Measurements from ENCODE around the gene CTSG.
"Not testable (repeated sequence)": the region's sequence is repeated elsewhere in the genome, so short reads cannot be mapped to it uniquely, and the experiment has no call there.

Gene CTSG

GRCh38 chr14:24576182-24576581 lies at the start of gene CTSG:
Gene CTSG, minus strand, starts transcription at chr14:24576250. Its CDS starts 27 bp downstream, at chr14:24576223.
- no peak for DNase-seq (ENCODE audit: low read depth in 3 of 3)

GRCh38 chr14:24613747-24614146 lies 37.7 kb upstream of the CTSG start:
- no peak for DNase-seq (ENCODE audit: low read depth in 3 of 3)

- no peak for DNase-seq (ENCODE audit: low read depth in 3 of 3)
Observed at GRCh38 chr14:24613241-24613640, 37.2 kb upstream of the CTSG start.

GRCh38 chr14:24612196-24612595 lies 36.1 kb upstream of the CTSG start:
- no peak for DNase-seq (ENCODE audit: low read depth in 3 of 3)

GRCh38 chr14:24609655-24610344 lies 33.8 kb upstream of the CTSG start, which contains the start of gene GZMH:
Gene GZMH, minus strand, starts transcription at chr14:24609685. Its CDS starts 72 bp downstream, at chr14:24609613.
- DNase-seq (ENCODE audit: low read depth in 3 of 3) = no peak

- DNase-seq (ENCODE audit: low read depth in 3 of 3) = no peak
Observed at GRCh38 chr14:24607635-24608514, 31.8 kb upstream of the CTSG start.

- DNase-seq (ENCODE audit: low read depth in 3 of 3) = no peak
Observed at GRCh38 chr14:24607081-24607480, 31.0 kb upstream of the CTSG start.

- DNase-seq (ENCODE audit: low read depth in 3 of 3) = no peak
Observed at GRCh38 chr14:24606297-24606696, 30.2 kb upstream of the CTSG start.

- DNase-seq (ENCODE audit: low read depth in 3 of 3) = peak; percentile 52 to 63 (median 52)
Observed at GRCh38 chr14:24605435-24606190, 29.6 kb upstream of the CTSG start.

GRCh38 chr14:24597403-24597802 lies 21.4 kb upstream of the CTSG start:
- DNase-seq (ENCODE audit: low read depth in 3 of 3) = no peak

- DNase-seq (ENCODE audit: low read depth in 3 of 3) = no peak
Observed at GRCh38 chr14:24595073-24595808, 19.2 kb upstream of the CTSG start.

- not testable (repeated sequence) for DNase-seq (ENCODE audit: low read depth in 3 of 3)
Observed at GRCh38 chr14:24591004-24591403, 15.0 kb upstream of the CTSG start.

GRCh38 chr14:24584402-24584801 lies 8.4 kb upstream of the CTSG start:
- not testable (repeated sequence) for DNase-seq (ENCODE audit: low read depth in 3 of 3)

GRCh38 chr14:24578558-24578957 lies 2.5 kb upstream of the CTSG start:
- DNase-seq (ENCODE audit: low read depth in 3 of 3) = no peak

GRCh38 chr14:24576771-24577170 lies 721 bp upstream of the CTSG start:
- DNase-seq (ENCODE audit: low read depth in 3 of 3) = no peak

GRCh38 chr14:24574206-24574774 lies 1.8 kb downstream of the CTSG start:
- no peak for DNase-seq (ENCODE audit: low read depth in 3 of 3)

- no peak for DNase-seq (ENCODE audit: low read depth in 3 of 3)
Observed at GRCh38 chr14:24566318-24566717, 9.7 kb downstream of the CTSG start.

GRCh38 chr14:24565766-24566165 lies 10.3 kb downstream of the CTSG start:
- no peak for DNase-seq (ENCODE audit: low read depth in 3 of 3)

- no peak for DNase-seq (ENCODE audit: low read depth in 3 of 3)
Observed at GRCh38 chr14:24563505-24563904, 12.5 kb downstream of the CTSG start.

GRCh38 chr14:24556756-24557155 lies 19.3 kb downstream of the CTSG start:
- no peak for DNase-seq (ENCODE audit: low read depth in 3 of 3)

GRCh38 chr14:24549064-24549463 lies 27.0 kb downstream of the CTSG start:
- not testable (repeated sequence) for DNase-seq (ENCODE audit: low read depth in 3 of 3)
